IPS-11a (cell line): ENCODE data around the gene DCLK1.

ENCODE experiments used
- H3K4me3 ChIP-seq: one replicate; pipeline ENCODE4 v1.5.1; 2013; ENCODE audit warnings: low read depth, low read length, control low read depth

Gene DCLK1

DNA sequence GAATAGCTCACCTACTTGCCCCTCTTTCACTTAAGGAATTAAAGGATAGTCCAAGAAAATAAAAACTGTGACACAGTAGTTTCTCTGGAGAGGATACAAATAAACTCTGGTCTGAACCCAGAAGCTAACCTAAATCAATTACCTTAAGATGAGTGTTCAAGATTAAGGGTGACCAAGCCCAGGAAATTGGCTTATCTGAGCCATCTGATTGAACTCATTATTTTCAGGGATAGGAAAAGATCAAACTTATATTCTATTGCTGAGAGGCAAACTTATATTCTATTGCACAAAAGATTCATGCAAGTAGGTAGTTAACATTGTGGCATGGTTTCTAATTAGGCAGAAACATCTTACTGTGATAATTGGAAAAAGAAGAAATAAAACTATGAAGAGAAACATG, 175.1 kb downstream of the DCLK1 start:
- H3K4me3 ChIP-seq: no peak overlapping the region

DNA sequence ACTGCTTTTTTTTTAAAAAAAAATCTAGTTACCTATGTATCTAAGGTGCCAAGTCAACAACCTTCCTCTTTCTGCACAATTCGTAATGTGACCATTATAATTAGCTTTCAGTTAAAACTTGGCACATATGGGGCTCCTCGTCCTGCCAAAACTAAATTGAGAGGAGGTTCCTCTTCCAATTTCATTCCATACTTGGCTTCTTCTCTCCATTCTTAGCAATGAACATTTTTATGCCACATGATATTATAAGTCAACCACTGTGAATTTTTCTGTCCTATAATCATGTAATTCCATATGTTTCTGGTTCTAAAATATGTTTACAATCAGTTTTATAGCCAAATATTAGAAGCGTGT, 177.0 kb downstream of the DCLK1 start:
- H3K4me3 ChIP-seq: no peak overlapping the region

DNA sequence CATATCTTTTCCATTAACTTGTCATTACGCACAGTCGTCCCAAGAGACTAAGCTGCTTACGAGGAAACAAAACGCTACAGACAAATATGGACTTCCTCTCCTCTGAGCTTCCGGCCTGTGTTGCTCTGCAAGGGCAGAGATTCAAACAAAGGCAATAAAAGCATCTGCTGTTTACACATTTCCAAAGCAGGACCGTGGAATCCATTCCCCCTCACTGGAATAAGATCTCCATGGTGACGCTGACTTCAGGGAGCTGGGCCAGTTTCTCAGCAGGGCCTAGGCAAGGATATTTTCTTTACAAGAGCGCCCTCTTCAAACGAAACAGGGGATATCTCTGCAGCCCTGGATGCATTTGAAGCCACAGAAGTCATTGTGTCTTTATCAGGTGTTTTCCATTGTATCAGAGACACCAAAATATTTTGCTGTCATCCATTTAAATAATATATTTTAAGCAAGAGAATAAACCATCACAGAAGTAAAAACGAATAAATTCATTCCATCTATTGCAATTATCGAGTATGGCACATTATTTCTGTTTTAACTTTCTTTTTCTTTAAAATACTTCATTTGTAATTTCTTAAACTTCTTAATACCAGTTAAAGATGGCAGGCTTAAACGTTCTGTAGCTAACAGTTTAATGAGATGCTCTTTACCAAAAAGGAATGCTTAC, 177.5 kb downstream of the DCLK1 start:
- H3K4me3 ChIP-seq: no peak overlapping the region

DNA sequence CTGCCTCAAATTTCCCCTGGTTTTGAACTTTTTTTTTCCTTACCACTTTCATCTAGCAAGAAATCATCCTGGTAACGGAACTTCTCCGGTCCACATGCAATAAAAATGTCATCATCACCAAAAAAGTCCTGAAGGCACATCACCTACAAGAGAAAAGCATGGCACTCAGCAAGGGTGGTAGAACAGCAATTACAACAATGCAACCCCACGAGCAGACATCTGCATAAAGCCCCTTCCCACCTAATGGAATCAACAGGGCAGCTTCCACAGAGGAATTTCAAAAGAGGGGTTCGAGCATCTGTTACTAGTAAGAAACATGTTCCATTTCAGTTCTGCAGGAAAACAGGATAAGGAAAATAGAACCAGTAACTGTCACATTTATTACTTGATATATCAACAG, 183.9 kb downstream of the DCLK1 start:
- H3K4me3 ChIP-seq: no peak overlapping the region

DNA sequence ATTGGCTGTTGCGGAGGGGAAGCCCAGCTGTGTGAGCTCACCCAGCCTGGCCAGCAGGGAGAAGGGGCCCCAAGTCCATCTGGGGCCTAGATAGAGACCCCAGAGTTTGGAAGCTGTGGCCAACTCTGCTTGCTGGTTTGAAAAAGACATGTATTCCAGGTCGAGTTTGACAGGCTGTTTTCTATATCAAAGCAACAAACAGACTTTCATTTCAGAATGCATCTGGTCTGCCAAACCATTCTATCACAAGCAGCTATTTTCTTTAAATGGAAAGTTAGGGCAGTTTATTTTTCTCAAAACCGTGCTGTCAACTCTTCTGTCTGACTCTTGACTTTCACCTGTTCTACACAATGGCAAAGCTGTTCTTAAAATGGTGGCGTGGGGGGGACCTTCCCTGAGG, 185.8 kb downstream of the DCLK1 start:
- no peak overlapping the region for H3K4me3 ChIP-seq

DNA sequence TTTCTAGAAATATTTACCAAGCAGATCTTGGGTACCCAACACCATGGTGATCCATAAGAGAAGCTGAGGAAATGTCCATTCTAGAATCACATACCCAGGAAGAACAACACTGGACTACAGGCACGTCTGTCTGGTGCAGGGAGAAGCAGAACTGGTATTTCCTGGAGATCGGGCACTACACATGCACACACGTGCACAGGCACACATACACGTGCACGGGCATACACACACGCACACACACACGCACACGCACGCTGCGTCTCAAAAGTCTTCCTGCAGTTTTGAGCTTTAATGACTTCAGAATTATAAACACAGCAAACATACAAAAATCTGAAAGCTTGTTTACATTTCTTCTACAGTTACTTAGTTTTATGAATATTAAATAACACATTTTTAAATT, 189.8 kb downstream of the DCLK1 start:
- no peak overlapping the region for H3K4me3 ChIP-seq

DNA sequence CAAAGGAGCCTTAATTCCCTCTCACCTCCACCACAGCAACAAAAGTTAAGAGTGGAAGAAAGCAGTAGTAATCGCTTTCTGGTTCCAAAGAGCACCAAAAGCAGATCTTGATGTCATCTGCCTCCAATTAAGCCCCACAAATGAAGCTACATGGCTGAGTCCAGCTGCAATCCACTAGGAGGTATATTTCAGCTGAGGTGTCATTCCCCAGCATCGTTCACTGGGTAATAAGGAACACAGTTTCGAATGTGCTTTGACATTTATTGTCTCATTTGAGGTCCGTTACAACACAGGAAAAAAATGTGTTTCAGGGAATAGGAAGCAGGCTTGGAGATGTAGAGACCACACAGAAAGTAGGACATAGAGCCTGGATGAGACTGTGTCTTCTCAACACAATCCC, 190.4 kb downstream of the DCLK1 start:
- no peak overlapping the region for H3K4me3 ChIP-seq

DNA sequence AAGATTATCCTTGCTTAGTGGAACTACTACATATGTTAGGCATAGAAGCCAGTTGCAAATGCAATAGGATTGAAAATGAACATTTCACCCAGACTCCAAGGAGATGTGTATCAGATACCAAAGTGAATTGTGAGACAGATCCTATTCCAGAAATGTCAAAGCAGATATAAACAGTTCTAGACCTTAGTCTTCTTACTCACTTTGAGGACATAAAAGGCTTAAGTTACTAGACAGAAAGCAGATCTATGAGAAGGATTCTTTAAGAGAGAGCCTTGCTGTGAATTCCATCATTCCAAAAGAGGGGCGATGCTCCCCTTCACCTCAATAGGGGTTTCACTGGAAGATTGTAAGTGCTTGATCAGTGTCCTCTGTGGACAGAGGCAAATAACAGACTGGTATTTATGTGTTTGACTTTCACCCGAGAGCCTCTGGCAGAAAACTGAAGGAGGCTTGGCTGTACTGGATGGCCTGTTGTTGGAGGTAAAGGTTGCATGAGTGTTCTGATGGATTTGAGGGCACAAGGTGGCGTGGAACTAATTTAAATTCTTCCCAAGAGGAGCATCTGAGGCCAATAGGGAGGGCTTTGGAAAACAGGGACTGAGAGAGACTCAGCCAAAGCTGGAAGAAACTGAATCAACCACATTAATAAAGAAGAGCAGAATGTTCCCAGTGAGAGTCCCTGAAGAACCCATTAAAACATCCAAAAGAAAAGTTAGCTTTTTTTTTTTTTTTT, 194.8 kb downstream of the DCLK1 start:
- no peak overlapping the region for H3K4me3 ChIP-seq

DNA sequence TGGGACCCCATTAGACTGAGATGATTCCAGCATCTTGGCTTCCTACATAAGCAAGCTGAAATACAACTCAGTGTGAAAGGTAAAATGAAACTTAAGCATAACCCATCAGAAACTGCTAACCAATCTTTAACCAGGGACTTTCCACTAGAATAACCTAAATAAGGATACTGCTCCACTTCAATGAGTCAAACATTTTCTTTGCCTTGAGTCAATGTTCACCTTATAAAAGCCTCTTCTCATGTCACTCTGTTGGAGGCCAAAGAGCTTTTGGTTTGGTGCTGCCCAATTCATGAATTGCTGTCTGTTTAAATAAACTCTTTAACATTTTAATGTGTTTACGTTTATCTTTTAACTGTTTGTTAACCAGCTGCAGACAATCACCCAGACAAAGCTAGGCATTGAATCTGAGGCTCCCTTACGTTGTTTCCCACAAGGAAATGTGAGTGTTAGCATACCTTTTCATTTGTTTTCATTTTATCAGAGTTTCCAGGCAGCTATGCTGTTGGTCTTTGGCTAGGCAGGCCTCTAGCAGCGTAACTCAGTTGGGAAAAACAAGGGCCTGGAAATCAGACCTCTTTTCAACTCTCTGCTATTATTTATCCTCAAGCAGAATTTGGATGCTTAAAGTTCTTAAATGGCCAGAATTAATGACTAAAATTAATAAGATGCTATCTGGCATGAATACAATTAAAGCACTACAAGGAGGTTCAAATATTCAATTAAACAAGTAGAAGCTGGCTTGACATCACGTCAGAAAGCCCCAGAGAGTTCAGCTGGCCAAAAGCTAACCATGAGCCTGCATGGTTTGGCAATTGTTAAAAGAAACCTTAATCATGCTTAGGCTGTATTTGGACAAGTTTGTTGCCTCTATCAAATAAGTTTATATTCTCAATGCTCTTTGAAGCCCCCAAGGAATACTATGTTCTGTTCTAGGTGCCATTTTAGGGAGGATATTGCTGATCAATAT, 200.2 kb downstream of the DCLK1 start:
- no peak overlapping the region for H3K4me3 ChIP-seq

DNA sequence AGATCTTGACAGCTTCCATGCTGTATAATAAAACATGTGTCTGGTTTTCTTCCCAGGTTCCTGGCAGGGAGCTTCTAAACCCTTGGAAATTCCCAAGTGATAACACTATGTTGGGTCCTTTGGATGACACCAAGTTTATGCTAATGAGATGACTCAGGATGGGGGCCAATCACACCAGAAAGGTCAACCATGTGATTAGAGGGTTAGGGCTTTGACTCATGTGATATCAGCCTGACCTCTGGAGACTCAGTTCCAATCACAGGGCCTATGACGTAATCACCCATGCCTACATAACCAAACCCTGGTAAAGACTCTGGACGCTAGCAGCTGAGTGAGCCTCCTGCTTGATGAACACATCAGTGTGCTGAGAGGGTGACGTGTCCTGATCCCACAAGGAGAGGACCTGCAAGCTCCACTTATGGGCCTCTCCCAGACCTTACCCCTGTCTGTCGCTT, 203.6 kb downstream of the DCLK1 start:
- H3K4me3 ChIP-seq: no peak overlapping the region

DNA sequence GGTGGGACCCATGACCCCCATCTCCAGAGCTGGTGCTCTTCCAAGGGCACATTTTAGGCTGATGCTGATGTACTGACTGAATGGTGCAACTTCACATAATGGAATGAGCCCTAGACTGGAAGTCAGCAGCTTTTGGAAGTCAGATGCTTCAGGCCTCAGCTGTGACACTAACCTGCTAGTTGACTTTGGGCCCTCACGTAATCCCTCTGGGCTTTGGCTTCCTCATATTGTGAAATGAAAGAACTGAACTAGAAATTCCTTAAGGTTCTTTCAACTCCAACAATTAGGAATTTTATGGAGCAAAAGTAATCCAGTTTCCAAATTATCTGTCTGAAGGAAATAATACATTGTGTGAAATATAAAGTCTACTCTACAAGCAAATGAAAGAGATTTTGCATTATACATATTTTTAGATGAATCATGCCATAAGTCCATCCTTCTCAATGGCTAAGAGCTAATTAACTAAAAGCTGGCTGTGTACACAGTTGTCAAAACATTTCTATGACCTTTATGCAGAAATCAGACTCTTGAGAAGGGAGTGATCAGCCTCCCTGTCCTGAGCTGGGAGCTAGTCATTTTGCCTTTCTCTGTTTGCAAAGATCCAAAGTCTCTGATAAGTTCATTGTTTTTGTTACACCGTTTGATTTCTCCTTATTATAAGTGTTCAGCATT, 204.2 kb downstream of the DCLK1 start:
- H3K4me3 ChIP-seq: no peak overlapping the region

DNA sequence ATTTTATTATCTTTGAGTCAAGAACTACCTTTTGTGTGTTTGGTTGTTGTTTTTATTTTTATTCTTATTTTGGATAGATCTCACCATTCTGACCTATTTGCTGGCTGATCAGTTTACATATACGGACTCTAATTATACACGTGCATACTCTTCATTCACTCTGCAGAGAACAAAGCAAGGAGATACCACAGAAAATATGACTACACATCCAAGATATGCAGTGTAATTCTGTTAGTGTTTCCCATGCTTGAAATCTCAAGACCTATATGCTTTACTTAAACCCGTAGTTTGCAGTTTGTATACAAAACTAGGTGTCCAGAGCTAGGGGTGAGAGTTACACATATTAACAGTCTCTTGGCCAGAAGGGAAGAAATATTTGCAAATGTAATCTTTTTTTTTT, 205.5 kb downstream of the DCLK1 start:
- H3K4me3 ChIP-seq: no peak overlapping the region

DNA sequence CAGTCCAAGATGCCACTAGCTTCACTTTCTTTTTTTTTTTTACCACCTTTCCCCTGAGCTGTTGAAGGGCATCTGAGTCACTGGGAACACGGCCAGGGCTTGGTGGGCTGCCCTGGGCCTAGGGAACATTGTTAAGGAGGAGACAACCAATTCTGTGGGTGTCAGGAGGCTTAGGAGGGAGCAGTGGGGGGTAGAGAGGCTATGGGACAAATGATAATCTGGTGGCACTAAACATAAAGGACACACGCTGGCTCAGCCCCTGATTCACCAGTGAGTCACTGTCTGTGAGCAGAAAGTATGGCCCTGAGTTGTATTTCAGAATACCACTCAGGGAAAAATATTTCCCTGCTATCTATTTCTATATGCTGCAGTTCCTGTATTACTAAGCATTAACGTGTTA, 207.8 kb downstream of the DCLK1 start:
- H3K4me3 ChIP-seq: no peak overlapping the region

DNA sequence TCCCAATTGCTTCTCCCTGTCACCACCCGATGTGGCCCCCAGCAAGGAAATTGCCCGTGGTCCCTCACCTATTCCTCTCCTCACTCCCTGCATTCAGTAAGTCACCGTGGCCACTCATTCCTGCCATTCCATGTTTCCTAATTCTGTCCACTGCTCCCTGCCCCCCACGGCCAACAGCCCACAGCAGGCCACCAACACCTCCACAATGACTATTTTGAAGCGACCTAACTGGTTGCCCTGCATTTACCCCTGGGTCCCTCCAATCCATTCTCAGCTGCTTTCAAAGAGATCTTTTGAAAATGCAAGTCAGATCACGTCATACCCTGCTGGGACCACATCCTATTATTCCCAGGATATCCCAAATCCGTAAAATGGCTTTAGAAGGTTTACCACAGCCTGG, 210.4 kb downstream of the DCLK1 start:
- H3K4me3 ChIP-seq: no peak overlapping the region

DNA sequence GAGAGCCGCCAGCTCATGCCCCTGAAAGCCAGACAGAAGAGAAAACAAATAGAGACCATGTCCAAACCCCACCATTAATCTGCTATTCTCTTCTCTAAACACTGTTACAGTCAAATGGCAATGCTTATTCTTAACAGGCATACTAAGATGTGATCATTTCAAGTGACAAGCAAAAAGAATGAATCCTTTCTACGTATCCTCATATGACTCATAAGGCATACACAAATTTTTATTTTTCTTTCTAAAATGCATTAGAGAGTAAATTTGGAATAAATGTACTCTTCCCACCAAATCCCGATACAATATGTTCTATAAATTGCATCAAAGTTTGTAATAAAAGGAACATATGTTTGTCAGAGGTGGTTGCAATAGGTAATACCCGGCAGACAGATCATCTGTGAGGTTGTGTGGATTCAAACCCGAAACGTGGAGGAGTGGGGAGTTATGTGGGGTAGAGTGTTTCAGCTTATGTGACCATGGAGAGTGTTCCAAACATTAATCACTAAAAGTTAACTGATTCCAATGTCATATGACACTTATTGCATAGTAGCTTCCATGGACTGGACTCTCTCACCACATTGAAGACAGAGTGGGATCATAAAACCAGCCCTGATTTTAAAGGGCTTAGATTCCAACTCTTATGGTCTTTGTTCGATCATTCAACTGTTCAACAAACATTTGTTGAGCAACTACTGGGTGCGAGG, 213.1 kb downstream of the DCLK1 start:
- no peak overlapping the region for H3K4me3 ChIP-seq

DNA sequence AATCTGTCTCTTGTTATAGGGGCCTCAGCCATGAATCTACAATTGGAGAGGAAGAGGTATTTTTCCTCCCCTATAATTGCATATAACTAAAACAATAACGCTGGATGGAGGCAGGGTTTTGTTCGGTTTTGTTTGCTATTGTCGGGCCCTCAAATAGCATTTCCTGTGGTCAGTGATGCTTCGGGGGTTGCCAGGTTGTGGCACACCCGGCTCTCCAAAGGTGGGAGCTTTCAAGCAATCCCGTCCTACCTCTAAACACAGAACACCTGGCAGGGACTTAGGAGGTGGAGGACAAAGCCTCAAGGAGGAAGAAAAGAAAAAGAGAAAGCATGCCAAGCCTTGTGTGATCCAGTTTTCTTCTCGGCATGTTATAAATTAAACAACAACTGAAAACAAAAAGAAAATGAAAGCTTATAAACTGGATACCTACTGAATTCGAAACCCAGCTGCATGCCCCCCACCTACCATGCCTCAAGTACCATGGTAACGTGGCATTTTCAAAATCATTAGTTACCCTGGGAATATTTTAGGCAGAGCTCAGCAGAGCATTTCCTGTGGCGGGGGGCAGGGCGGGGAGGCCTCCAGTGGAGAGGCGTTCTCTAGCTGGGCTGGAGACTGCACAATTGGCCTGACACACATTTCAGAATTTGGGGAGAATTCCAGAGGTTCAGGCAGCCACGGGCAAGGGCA, 213.8 kb downstream of the DCLK1 start:
- no peak overlapping the region for H3K4me3 ChIP-seq

DNA sequence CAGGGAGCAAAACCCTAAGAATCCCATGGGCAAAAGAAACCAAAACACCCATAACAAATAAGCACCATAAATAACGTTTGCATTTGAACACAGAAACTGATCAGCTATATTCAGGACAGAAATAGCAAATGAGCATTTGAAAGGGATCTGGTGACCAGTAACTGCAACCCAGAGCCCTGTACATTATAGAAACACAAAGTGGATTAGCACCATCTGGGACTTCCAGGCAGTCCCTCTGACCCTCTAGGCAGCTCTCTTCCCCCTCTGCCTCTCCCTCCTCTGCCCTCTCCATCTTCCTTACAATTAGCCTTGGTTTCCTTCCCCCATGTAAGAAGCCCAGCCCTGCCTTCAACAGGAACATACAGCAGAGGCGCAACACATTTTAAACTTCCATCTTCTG, 215.0 kb downstream of the DCLK1 start:
- no peak overlapping the region for H3K4me3 ChIP-seq

DNA sequence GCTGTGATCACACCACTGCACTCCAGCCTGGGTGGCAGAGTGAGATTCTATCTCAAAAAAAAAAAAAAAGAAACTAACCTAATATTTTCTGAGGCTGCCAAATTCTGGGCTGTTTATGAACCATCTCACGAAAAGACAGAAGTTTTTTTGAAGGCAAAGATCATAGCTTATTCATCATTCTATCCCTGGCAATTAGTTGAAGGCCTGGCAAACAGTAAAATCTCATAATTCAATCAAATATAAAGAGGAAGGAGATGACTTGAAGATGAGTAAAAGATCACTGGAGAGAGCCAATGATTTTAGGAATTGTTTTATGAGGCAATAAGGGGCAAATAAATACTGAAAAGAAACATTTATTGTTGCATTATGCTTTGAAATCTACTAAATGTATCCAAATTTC, 216.5 kb downstream of the DCLK1 start:
- no peak overlapping the region for H3K4me3 ChIP-seq

DNA sequence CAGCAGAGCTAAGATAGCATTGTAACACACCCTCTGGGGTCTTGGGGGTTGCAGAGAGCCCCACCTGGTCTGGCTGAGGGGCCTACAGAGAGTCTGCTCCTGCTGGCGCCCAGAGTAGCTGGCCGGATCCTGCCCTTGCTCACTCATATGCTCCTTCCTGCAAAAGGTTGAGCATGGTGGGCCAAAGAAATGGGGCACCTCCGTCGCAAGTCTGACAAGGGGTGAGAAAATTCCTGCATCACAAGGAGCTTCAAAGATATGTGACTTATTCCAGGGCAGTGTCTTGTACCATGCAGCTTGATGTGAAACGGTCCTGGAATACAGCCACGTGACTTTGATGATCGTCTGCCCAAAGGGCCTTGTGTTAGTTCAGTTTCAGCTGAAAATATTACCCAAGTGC, 218.3 kb downstream of the DCLK1 start:
- H3K4me3 ChIP-seq: no peak overlapping the region
